Skeletal muscle cell (primary cell): ENCODE results near the gene ITFG1.

Experiments
- DNase-seq: peaks from one replicate; pipeline ENCODE4 v3.0.0-alpha.2; 2010; ENCODE audit warnings: low read depth
- H3K4me3 ChIP-seq: 2 replicates; pipeline ENCODE4 v1.5.1; 2011; ENCODE audit warnings: low read depth, mild to moderate bottlenecking, control low read depth, low read length, moderate library complexity

Gene ITFG1

DNA sequence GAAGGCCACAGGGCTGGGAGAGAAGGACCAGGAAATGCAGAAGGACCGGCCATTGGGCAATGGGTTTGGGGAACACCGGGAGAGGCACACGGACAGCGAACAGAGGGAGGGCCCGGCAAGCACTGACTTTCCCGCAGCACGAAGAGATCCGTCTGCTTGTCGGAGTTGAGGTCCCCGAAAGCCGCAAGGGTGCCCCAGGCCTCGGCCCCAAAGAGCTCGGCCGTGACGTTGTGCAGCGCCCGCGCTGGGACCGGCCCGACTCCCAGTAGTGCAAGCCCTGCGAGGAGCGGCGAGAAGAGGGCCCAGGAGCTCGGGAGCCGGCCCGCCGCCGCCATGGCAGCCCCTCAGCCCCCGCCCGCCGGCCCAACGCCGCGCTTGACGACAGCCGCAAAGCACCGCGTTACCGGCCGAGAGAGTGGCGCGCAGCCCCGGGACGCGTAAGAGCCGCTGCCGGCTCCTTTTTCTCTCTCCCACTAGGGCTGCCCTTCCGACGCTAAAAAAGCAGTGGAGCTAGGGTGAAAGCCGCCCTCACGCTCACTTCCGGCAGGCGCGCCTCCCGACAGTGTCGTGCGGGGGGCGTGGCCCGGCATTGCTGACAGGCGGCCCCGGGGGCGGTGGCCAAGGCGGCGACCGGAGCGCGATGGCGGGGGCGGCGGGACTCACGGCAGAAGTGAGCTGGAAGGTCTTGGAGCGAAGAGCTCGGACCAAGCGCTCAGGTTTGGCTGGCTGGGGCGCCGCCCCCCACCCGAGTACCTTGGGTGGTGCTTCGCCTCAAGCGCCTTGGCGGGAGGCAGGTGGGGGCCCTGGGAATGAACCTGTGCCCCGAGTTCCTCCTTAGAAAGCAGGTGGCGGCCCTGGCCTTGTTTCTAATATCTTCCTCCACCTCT, at the start of gene ITFG1, which contains the start of gene PHKB:
ITFG1 (minus strand) TSS at position 353 of the 887 bp plus-strand sequence; CDS start at position 335, 18 bp downstream.
PHKB (plus strand) TSS at position 621 of the 887 bp plus-strand sequence; CDS start at position 641, 20 bp downstream.
- DNase-seq: peak; percentile 73
- H3K4me3 ChIP-seq: peak within 1 kb of the TSS; percentile 92

DNA sequence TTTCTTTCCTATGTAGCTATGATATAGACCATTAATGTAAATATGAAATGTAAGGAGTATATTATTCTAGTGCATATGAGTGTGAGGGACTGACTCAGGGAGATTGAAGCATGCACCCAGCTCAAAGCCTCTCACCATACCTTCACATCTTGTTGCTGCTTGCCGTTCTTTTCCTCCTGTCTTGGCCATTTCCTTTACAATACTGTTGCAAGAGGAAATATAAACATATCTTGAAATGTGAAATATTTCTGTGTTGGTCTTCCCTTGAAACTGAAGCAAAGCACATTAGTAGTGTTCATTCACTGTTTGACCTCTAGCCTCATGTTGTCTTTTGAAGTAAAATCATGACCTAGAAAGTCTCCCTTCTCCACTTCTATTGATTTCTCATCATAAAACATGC, 46.8 kb upstream of the ITFG1 start:
- no peak overlapping the region for H3K4me3 ChIP-seq
- DNase-seq: no peak

DNA sequence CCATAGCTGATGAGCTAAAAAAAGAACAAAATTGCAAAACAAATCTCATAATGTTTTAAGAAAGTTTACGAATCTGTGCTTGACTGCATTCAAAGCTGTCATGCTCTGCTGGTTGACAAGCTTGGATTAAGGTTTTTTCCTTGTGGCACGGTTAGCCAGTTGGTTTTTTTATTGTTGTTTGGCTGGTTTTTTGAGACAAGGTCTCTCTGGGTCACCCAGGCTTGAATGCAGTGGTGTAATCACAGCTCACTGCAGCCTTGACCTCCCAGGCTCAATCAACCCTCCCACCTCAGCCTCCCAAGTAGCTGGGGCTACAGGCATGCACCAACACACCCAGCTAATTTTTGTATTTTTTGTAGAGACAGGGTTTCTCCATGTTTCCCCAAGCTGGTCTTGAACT, 45.9 kb upstream of the ITFG1 start:
- no peak for DNase-seq
- H3K4me3 ChIP-seq: no peak overlapping the region

DNA sequence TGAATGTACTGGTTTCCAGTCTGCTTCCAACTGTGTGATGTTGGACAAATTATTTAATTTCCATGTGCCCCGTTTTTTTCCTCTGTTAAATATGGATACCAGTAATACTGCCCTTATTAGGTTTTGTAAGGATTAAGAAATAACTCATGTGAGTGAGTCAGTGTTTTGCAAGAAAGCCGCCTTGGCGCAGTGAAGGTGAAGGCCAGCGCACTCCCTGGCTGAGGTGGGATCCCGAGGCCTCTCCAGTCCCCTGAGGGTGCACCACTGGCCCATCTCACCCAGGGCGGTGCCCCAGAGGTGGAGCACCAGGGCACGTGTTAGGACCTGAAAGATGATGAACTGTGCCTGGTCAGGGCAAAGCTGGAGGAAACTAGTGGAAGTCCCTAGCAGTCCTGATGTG, 43.7 kb upstream of the ITFG1 start:
- no peak for DNase-seq
- no peak overlapping the region for H3K4me3 ChIP-seq

DNA sequence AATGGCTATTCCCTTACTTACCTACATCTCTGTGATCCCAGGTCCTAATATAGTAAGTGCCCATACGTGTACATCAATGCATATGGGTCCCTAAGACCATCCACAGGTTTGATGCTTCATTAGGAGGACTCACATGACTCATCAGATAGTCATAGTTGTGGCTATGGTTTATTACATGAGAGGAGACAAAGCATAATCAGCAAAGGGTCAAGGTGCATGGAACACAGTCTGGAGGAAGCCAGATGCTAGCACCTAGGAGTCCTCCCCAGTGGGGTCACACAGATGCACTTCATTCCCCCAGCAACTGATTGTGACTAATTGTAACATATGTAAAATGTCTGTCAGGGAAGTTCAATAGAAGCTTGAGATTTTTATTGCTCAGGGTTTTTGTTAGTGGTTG, 43.1 kb upstream of the ITFG1 start:
- no peak overlapping the region for H3K4me3 ChIP-seq
- DNase-seq: peak; percentile 21

DNA sequence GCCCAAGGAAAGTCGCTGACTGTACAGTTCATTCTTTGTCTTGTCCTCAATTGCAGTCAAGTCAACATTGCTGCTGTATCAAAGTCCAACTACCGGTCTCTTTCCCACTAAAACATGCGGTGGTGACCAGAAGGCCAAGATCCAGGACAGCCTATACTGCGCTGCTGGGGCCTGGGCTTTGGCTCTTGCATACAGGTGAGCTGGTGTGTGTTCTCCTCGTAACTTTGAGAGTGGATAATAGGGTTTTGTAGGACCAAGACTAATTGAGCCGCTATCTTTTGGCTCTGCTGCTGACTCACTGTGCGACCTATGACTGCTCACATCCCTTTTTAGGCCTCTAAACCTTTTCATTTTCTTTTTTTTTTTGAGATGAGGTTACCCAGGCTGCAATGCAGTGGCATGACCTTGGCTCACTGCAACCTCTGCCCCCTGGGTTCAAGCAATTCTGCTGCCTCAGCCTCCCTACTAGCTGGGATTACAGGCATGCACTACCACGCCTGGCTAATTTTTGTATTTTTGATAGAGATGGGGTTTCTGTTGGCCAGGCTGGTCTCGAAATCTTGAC, 38.9 kb upstream of the ITFG1 start:
- DNase-seq: no peak
- no peak overlapping the region for H3K4me3 ChIP-seq

DNA sequence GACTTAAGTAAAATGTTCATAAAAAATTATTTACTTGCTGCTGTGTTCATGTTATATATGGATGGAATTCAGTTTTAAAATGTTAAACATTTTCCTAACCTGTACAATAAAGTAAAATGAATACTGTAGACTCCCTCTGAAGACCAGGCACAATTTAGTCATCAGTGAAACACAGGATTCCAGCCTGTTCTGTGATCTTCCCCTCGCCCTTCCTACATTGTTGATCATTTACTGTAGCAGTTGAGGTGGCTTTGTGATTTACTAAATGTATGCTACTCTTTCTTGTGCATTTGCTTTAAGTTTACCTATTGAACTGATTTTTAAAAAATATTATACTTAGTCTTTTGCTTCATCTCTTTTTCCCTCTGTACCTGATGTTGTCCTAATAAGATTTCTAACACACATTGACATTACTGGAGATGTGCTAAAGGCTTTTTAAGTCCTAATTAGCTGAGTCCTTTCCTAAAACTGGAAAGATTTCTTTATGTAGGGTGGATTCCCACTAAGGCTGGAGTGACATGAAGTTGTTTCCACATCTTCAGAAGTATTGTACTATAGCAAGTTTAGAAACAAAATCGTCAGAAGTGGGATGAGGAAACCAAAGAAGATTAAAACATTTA, 38.3 kb upstream of the ITFG1 start:
- DNase-seq: no peak
- H3K4me3 ChIP-seq: no peak overlapping the region

DNA sequence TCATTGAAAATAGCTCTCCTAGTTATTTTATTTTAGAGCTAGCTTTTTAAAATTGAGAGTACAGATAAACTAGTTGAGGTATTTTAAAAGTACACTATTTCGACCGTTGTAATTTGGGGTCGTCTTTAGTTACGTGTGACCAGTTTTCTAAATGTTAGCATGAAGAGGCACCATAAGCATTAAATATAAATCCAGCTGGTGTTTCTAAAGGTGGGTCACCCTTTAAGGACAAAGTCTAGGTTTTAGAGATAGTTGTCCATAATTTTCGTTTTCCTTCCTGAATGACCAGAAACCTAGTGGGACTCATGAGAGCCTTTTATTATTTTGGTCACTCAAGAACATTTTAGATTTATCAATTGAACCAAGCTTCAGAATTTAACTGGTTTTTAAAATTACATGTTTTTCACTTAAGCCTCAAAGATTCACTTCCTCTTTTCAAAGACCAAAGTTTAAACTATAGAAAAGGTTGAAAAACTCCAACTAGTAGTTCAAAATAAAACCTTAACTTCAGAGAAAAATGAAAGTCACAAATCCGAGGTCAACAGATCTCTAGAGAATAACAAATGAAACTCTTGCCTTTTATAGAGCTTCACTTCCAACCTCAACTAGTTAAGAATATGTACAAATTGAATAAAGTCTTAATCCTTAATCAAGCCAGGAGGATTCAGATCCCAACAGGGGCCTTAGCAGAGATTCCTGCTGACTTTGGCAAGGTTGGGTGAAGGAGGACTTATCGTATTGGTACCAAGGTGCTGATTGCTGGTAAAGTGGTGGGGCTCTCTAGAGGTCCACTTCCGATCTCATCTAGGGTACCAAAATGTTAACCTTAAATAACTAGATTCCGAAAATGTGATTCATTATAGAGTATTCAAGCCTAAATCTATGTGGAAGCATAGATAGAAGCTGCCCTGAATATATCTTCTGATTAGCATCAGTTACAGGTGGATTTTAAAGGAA, 32.8 kb upstream of the ITFG1 start:
- DNase-seq: no peak
- H3K4me3 ChIP-seq: no peak overlapping the region

DNA sequence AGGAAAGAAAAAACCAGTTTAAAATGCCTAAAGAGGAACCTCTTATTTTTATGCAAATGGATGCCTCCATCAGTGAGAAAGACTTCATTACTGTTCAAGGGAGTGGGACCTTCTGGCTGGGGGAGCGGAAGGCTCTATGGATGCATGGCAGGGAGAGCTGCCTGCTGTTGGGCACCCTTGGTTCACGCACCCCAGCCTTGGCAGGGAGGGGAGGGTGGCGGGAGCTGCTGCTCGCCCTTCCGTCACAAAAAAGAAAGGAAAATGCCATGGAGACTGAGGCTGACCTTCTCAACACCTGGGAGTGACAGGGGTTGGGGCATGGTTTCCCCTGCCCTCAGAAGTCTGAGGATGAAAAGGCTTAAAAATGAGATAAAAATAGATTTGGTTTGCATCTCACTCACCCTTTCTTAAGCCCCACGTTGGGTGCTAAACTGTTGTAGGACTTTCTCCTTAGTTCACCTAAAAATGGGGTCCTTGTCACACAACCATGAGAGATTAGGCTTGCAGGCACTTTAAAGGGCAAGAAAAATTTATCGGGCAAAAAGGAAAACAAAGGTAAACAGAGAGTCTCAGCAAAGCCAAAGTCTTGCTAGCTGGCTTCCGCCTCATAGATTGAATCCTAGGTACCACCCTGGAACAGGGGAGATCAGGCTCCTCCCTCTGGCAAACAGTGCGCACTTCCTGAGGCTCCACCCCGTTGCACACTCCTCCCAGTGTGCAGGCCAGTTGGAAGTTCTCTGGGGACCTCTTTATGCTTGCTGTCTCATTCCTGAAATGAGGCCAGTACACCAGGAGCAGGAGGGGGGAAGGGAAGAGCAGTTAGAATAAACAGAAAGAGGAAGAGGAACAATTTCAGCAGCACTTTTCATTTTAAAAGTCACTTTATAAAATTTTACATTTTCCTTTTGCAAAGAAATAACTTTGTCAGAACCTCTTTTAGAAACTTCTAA, 31.8 kb upstream of the ITFG1 start:
- no peak overlapping the region for H3K4me3 ChIP-seq
- DNase-seq: peak; percentile 37

DNA sequence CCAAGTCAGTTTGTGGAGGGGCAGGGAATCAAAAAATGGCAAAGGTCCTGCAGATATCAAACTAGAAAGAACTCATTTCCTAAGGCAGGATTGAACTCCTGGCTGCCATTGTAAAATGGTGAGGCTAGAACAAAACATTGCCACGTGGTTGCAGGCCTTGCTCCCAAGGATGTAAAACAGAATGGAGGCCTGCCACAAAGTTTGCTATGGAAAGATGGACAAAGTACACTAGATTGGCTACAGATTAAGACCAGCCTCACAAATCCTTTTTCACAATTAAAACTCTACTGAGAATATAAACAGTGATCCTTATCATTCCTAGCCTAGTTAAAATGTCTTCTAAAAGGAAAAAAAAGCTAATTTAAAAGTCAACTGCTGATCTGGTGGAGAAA, 31.2 kb upstream of the ITFG1 start:
- no peak for DNase-seq
- no peak overlapping the region for H3K4me3 ChIP-seq

DNA sequence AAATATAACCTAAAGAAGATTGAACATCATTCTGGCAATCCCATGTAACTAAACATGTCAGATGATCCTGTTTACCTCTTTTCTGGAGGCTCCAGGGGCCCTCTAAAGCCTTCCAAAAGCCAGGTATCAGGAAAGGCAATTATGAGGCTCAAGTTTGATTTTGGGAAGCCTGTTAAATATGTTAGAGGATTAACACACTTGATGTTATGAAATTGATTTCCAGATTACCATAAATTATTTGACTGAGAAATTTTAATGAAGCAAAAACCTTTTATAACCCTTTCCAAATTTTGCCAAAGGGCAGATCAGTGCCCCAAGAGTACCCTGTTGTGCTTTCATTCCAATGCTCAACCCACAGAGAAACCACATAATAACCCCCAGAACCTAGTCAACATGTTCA, 29.6 kb upstream of the ITFG1 start:
- H3K4me3 ChIP-seq: no peak overlapping the region
- DNase-seq: no peak

DNA sequence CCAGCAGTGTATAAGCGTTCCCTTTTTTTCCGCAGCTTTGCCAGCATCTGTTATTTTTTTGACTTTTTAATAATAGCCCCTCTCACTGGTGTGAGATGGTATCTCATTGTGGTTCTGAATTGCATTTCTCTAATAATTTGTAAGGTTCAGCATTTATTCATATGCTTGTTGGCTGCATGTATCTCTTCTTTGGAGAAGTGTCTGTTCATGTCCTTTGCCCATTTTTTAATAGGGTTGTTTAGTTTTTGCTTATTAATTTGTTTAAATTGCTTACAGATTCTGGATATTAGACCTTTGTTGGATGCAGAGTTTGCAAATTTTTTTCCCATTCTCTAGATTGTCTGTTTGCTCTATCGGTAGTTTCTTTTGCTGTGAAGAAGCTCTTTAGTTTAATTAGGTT, 27.2 kb upstream of the ITFG1 start:
- no peak for DNase-seq
- H3K4me3 ChIP-seq: no peak overlapping the region

DNA sequence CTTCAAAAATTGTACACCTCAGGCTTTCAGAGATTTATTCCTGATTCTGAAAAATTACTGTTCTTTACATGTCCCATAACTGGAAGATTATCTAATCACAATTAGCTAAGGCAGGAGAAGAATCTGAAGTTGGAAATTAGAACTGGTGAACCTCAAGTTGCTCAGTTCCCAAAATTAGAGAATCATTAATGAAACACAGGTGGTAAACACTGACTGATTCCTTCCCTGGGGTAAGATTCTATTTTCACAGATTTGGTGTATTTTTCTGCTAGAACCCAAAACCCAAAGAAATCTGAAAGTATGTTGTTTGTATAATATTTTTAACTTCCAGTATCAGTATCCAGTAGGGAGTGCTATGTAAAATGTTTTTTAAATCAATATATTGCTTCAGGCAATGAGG, 26.0 kb upstream of the ITFG1 start:
- DNase-seq: no peak
- no peak overlapping the region for H3K4me3 ChIP-seq

DNA sequence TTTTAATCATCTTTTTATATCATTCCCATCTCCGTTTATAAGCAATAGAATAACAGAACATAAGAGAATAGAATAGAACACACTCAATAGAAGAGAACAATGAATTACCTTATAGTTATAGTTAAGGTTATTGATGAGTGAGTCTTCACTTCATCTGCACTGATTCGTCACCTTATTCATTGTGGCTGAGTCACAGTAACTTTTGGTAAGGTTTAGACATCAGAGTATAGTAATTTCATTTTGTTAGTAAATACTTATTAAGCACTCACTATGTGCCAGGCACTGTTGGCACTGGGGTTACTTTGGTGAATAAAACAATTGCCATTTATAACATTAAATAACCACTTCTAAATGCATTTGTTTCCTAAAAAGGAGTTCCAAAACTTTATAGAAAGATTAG, 22.8 kb upstream of the ITFG1 start:
- DNase-seq: no peak
- H3K4me3 ChIP-seq: no peak overlapping the region

DNA sequence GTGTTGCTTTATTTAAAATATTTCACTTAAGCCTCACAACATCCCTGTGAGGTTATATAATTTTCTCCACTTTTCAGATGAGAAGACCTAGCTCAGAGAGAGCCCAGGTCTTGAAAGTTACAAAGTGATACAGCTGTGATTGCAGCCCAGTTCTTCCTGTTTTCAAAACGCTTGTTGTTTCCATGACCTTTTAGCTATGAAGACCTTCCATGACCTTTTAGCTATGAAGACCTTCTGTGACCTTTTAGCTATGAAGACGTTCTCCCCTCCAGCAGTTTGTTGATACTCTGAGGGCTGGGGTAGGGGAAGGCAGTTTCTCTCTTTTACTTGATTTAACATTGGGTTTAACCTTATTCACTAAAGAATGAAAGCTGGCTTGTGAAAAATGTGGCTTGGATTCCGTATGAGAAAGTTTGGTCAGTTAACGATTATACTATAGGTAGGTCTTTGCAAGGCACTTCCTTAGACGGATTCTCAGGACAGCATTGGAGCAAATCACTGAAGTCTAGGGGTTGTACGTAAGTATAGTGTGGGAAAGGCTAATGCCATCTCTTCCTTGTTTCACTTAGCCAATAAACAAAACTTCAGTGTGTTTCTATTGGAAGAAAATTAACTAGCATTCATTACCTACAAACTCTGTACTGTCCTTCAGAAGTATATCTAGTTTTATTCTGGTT, 21.0 kb upstream of the ITFG1 start:
- H3K4me3 ChIP-seq: no peak overlapping the region
- no peak for DNase-seq

DNA sequence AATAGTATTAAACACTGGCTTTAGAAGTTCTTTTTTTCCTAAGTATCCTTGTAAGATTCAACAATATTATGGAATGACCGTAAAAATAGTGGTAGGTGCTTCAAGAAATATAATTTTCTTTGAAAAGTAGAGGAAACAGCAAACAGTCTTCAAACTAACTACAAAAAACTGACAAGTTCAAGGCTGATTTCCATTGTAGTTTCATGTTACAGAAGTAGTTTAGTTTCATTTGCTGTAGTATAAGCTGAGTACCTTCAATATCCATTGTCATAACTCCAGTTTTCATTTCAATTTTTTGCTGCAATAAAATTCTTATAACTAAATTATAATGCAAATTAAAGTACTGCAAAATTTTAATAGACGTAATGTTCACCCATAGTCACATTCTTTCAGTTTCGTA, 19.5 kb upstream of the ITFG1 start:
- DNase-seq: no peak

DNA sequence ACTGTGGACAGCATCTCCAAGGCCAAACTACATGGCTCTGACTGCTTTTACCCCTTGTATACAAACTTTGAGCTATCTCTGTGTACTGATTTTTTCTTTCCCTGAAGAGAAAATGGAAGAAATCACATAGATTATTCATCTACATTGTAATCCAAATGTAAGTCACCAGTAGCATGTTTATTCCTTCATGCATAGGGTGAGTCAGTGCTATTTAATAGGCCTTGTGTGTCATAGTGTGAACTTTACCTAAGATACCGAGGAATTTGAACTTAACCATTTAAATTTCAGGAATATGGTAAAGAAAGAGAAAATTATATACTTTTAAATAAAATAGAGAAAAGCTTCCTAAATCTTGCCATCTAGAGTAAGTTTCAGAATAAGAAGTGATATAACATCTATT, 16.8 kb upstream of the ITFG1 start:
- peak; percentile 29 for DNase-seq
- H3K4me3 ChIP-seq: no peak overlapping the region

More for the DNA sequence above, 19.5 kb upstream of the ITFG1 start:
- no peak overlapping the region for H3K4me3 ChIP-seq
